Cardiac muscle cell (in vitro differentiated cells and primary cell): ENCODE results near the gene TMEM151B. TPM values are rescaled to one million over a fixed set of nuclear protein-coding genes. Genes with fewer than 3 reads are reported as not detected.

Experiments
- DNase-seq, 2 donors: peaks; one replicate each; pipeline versions ENCODE4 v3.0.0 to v3.0.0-alpha.2; 2010 to 2017; ENCODE audit warnings: low read depth in 1 of 2, low spot score in 1 of 2
- H3K27ac ChIP-seq: fragments of 200-600 bp; sonication (generic); 2 replicates; pipeline ENCODE4 v1.5.1; 2016
- H3K27me3 ChIP-seq: fragments of 200-600 bp; sonication (generic); 2 replicates; pipeline ENCODE4 v1.6.0; 2016; ENCODE audit warnings: control low read depth
- H3K36me3 ChIP-seq: fragments of 200-600 bp; sonication (generic); 2 replicates; pipeline ENCODE4 v1.5.1; 2016; ENCODE audit warnings: control low read depth
- H3K4me1 ChIP-seq: fragments of 200-600 bp; sonication (generic); 2 replicates; pipeline ENCODE4 v1.8.1; 2017; ENCODE audit warnings: low read depth, mild to moderate bottlenecking, mixed run types
- H3K4me3 ChIP-seq: fragments of 200-600 bp; sonication (generic); 2 replicates; pipeline ENCODE4 v1.5.1; 2016; ENCODE audit warnings: mild to moderate bottlenecking
- H3K9me3 ChIP-seq: fragments of 200-600 bp; sonication (generic); 2 replicates; pipeline ENCODE4 v1.5.1; 2017; ENCODE audit warnings: low read depth, mild to moderate bottlenecking, control low read depth
- CTCF ChIP-seq: IDR thresholded peaks from 2 replicates; pipeline ENCODE4 v1.5.1; 2012; ENCODE audit warnings: low read depth, mild to moderate bottlenecking, low read length
- polyA plus RNA-seq: library from polyadenylated mRNA; unstranded; fragments of >200 nt; fragmentation: Nextera tagmentation; extraction: Ambion mirVana; gene quantifications from 2 replicates; pipeline ENCODE4 v1.2.1, GENCODE V29; 2016
- total RNA-seq: library from RNA; depleted of rRNA; stranded (reverse); fragments of >200 nt; gene quantifications from 2 replicates; pipeline ENCODE4 v1.2.3, GENCODE V29; 2016

Gene TMEM151B
- total and polyA plus RNA-seq, 2 experiments from 2014 or later: 0.21 to 0.29 TPM

GRCh38 chr6:44258921-44259320 is 11.3 kb upstream of the TMEM151B start:
- Histone ChIP-seq H3K27me3 (no peaks in the 10 kb centered on the region), H3K36me3 (peaks cover 19% of the 10 kb centered on the region), H3K27ac (no peak overlapping the region), H3K4me3 (no peak overlapping the region), H3K9me3 (no peaks in the 10 kb centered on the region), H3K4me1 (no peaks in the 10 kb centered on the region)
- no peak for TF ChIP-seq CTCF
- DNase-seq: no peak

DNA sequence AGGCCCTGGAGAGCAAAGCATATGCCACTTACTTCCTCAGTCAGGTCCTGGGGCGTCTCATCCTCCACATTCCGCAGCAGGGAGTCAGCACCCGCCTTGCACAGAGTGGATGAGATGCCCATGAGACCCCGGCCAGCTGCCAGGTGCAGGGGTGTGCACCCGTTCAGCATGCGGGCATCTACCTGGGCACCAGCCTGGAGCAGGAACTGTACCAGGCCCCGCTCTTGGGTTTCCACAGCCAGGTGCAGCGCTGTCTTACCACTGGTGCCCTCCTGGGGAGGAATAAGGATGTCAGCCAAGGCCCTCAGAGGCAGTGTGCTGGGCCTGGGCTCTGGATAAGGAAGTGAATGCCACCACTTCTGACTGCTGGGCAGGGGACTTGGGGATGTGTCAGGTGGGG is 10.2 kb upstream of the TMEM151B start:
- TF ChIP-seq CTCF: no peak
- peaks cover 3% of the 10 kb centered on the region for H3K4me1 ChIP-seq
- DNase-seq: no peak
- H3K27me3 ChIP-seq: no peaks in the 10 kb centered on the region
- peaks cover 8% of the 10 kb centered on the region for H3K36me3 ChIP-seq
- H3K9me3 ChIP-seq: no peaks in the 10 kb centered on the region
- H3K4me3 ChIP-seq: no peak overlapping the region
- H3K27ac ChIP-seq: no peak overlapping the region

GRCh38 chr6:44260451-44261297 is 9.6 kb upstream of the TMEM151B start:
- no peak for TF ChIP-seq CTCF
- H3K36me3 ChIP-seq: peaks cover 1% of the 10 kb centered on the region
- H3K9me3 ChIP-seq: no peaks in the 10 kb centered on the region
- H3K27me3 ChIP-seq: no peaks in the 10 kb centered on the region
- H3K4me3 ChIP-seq: no peak overlapping the region
- DNase-seq: no peak
- H3K27ac ChIP-seq: no peak overlapping the region
- peaks cover 3% of the 10 kb centered on the region for H3K4me1 ChIP-seq

DNA sequence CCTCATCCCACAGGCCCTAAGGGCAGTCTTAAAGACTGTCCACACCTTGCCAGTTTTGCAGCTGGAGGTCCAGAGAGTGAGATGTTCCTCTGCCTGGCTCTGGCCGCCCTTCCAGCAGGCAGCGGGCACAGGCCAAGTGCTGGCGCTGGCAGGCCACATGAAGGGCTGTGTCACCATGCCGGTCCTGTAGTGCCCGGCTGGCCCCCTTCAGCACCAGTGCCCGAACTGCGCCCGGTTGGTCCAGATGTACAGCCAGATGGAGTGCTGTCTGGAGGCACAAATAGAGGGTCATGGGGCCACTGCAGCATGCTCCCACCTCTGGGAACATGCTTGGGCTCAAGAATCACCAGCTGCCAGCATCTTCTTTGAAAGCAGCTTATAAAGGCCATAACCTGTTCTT is 8.7 kb upstream of the TMEM151B start:
- Histone ChIP-seq H3K36me3 (no peaks in the 10 kb centered on the region), H3K27ac (no peak overlapping the region), H3K9me3 (no peaks in the 10 kb centered on the region), H3K4me1 (peaks cover 3% of the 10 kb centered on the region), H3K4me3 (no peak overlapping the region), H3K27me3 (no peaks in the 10 kb centered on the region)
- TF ChIP-seq CTCF: no peak
- DNase-seq: no peak

DNA sequence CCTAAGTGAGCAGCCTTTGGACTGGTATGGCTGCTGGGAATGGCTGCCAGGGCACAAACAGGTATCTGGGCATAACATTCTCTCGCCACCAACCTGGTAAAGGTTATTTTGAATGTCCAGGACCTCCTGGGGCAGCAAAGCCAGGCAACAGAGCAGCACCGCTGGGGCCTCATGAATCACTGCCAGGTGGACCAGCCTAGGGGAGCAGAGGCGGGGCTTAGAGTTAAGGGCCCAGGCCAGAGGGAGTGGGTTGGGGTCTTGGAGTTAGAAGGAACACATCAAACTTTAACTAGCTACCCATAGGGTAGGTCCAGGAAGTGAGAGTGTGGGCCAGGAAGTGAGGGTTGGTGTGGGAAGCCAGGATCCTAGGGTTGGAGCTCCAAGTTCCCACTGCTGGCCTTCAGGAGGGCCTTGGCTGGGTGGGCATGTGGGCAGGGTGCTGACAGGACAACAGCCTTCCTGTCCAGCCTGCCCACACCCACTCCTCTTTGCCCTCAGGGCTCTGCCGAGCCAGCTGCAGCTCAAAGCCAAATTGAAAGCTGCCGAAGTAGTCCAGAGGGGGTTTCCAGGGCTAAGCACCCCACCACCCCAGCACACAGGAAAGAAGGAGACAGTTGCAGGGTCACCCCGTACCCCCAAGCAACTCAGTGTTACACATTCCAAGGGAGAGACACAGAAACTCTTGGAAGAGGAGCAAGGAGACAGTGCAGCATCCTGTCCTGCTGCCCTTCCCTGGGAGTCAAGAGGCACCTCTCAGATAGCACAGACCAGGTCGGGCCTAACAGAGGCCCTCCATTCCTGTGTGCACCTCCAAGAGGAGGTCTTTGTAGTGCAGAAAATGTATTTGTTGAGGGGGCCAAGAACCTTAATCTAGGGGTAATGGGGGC is 7.5 kb upstream of the TMEM151B start:
- TF ChIP-seq CTCF: no peak

More for the DNA sequence above, 7.5 kb upstream of the TMEM151B start:
- DNase-seq: no peak
- H3K9me3 ChIP-seq: no peaks in the 10 kb centered on the region
- no peak overlapping the region for H3K27ac ChIP-seq
- no peaks in the 10 kb centered on the region for H3K36me3 ChIP-seq
- H3K4me1 ChIP-seq: peaks cover 3% of the 10 kb centered on the region
- no peak overlapping the region for H3K4me3 ChIP-seq
- H3K27me3 ChIP-seq: no peaks in the 10 kb centered on the region
